GM04504 (cell line): ENCODE measurements around the gene AKAP13.

ENCODE experiments used
- DNase-seq: peaks from one replicate; pipeline ENCODE4 v3.0.0-alpha.2; 2012; ENCODE audit warnings: low read depth

Gene AKAP13

GRCh38 chr15:85741021-85741421, 360.6 kb downstream of the AKAP13 start:
- DNase-seq, result no peak

DNA sequence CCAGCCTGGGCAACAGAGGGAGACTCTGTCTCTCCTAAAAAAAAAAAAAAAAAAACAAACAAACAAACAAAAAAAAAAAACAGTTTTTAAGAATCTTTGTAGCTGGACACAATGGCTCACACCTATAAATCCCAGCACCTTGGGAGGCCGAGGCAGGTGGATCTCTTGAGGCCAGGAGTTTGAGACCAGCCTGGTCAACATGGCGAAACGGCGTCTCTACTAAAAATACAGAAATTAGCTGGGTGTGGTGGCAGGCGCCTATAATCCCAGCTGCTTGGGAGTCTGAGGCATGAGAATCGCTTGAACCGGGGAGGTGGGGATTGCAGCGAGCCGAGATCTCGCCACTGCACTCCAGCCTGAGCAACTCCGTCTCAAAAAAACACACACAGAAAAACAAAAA, 361.3 kb downstream of the AKAP13 start:
- no peak for DNase-seq

- DNase-seq, result no peak
These were observed 361.9 kb downstream of the AKAP13 start for GRCh38 chr15:85742186-85742821.

DNA sequence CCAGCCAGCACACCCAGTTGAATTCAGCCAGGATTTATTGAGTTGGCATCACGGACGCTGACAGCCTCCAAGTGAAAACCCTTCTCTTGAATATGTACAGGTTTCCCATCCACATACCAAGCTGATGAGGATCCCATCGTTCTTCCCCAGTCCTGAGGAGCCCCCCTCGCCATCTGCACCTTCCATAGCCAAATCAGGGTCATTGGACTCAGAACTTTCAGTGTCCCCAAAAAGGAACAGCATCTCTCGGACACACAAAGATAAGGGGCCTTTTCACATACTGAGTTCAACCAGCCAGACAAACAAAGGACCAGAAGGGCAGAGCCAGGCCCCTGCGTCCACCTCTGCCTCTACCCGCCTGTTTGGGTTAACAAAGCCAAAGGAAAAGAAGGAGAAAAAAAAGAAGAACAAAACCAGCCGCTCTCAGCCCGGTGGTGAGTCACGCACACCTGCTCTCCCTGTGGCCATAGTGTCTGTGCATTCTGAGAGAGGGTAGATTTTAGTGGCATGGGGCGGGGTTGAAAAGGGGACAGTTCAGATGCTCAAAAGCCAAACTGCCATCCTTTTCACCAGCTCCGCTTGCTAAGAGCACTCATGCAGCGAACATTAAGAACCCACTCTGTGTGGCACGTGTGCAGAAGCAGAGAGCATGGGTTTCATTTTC, 363.1 kb downstream of the AKAP13 start:
- DNase-seq, result no peak

GRCh38 chr15:85744579-85744978, 364.2 kb downstream of the AKAP13 start:
- DNase-seq, result no peak

DNA sequence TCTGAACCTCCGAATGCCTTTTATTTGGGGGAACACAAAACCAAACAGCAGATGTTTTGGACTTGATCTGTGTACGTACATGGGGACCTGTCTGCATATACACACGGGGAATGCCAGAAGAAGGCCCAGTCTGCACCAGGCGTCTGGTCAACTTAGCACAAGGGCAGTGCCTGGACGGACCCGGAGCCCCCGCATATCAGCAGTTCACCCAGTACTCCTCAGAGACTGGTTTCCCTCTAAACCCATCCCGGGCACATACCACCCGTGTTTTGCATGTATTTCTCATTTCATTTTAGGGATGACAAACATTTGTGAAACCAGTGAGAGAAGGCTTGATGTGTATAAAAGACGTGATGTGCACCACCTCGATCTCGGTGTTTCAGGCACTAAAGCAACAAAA, 364.6 kb downstream of the AKAP13 start:
- DNase-seq, result no peak

DNA sequence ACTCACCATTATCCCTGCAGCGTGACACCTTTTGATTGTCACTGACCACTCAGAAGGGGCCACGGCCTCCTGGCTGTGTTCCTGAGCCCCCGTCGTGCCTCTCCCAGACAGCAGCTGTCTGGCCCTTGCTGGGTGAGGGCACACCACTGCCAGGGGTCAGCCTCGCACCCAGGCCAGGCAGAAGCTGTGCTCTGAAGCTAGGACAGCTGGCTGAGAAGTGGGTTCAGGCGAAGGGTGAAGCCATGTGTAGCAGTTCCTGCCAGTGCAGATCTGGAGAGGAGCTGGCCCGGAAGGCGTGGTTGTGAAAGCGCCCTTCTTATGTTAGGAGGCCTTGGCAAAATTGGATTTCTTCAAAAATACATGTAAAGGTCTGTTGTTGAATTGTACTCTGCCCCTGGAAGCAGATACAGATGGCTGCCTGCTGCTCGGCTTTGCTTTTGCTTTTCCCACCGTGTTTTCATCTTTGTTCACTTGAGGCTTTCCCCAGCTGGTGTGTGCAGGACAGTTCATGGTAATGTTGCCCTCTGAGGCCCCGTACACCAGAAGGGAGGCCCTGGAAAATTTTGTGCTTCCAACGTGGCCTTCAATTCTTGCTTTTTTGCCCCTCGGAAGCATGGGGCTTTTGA, 365.2 kb downstream of the AKAP13 start:
- no peak for DNase-seq

GRCh38 chr15:85746641-85747040, 366.2 kb downstream of the AKAP13 start:
- no peak for DNase-seq

DNA sequence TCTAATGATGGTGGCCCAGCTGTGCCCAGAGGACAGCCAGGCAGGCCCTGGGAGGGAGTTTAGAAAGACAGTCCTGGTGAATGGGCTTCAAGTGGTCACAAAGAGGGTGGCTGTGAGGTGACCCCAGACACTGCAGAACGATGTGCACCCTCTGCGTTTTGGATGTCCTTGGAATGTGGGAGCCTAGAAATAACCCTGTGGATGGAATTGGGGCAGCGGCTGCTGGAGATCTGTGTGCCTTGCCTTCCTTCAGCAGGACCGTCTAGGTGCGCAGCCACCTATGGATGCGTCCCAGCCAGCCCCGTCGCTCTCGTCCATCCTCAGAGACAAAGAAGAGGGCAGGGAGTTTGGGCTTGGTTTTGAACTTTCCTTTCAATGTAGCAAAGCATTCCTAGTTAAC, 367.8 kb downstream of the AKAP13 start:
- DNase-seq, result no peak

- no peak for DNase-seq
These were observed 368.3 kb downstream of the AKAP13 start for GRCh38 chr15:85748729-85749128.

GRCh38 chr15:85749261-85750151, 369.1 kb downstream of the AKAP13 start:
- DNase-seq, result no peak

DNA sequence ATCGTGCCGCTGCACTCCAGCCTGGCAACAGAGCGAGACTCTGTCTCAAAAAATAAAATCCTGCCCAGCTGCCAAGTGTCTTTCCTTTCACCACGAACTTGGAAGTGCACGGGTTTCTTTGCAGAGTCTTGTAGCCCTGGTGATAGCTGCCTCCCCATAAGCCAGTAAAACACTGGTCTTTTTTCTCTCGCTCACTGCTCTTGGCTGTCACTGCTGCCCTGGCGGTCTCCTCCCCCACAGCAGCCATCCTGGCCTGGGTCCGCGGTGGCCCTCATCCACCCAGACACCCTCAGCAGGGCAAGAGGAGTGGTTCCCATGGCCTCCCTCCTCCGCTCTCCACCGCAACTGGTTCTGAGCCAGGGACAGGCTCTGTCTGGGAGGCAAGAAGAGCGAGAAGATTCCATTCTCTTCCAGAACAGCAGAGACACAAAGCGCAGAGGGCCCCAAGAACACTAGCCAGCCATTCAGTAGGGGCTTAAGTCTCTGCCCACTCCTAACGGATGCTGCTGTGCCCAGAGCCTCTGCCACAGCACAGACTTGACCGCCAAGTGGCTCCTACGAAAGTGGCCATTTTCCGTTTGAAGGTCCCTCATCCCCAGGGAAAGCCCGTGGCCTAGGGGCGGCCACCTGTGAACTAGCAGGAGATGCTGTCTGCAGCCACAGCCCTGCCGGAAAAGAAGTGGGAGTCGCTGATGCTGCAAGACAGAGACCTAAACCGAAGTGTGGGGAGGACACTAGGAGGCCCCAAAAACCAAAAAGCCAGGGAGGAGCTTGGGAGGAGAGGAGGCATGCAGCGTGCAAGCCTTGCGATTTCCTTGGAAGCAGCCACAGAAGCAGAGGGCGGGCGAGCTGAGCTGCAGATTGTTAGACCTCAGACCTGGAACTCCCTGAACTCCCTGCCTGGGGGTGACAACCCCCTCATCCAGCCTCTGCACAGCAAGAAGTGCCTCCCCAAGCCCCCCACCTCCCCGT, 370.2 kb downstream of the AKAP13 start:
- no peak for DNase-seq

DNA sequence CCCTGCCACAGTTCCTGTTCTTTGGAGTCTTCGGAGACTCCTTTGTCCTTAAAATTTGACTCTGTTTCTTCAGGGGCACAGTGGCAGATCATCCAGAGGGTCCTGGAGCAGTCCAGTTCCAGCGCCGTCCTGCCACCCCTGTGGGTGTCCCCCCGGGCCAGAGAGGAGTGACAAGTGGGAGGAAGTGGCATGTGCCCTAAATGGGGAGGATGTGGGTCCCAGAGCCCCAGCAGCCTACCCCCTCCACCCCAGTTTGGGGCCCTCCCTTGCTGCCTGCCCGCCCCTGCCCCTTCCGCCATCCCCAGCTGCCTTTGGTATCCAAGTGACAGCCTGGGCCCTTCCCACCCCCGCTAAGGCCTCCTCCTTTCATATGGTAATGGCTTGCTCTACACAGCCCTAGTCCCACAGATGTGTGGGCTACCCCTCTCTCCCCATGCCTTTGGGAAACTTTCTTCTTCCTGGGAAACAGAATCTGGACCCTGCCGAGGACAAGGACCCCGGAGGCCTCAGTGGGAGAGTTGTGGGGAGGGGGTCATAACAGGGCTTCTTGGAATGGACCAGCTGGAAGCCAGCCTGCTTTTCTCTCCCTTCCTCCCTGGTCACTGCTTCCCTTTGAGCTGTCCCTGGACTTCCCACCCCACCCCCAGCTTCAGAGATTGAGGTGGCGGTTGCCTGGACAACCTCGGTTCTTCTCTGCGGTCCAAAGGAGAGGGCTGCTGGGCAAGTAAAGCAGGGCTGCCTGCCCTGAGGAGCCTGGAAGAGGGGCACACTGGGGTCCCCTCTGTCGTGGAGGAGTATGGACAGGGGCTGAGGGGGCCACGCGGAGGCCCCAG, 371.1 kb downstream of the AKAP13 start:
- DNase-seq, result no peak

DNA sequence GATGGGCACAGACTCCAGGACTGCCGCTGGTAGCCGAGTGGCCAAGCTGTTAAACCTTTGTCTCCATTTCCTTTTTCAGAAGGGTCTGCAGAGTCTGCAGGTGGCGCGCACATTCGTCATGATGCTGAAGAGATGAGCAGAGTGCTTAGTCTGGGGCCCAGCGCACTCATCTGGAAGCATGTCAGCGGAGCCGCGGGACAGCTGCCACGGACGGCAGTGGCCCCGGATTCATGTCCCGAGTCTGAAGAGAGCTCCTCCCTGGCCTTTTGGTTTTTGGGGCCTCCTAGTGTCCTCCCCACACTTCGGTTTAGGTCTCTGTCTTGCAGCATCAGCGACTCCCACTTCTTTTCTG, 371.7 kb downstream of the AKAP13 start:
- DNase-seq, result no peak

DNA sequence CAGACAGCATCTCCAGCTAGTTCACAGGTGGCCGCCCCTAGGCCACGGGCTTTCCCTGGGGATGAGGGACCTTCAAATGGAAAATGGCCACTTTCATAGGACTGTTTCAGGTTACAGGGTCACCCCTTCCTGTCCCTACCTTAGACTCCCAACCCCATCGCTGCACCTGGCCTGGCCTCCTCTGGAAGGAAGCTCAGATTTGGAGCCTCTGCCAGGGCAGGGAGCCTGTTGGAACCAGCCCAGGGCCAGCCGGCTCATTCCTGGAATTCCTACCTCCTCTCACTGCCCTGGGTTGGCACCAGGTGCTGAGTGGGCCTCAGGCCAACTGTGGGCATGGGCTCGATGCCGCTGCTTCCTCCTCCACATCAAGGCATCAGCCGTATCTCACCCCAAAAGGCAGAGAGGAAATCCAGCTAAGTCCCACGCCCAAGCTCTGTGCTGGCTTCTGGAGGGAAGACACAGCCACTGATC, 372.1 kb downstream of the AKAP13 start:
- no peak for DNase-seq

DNA sequence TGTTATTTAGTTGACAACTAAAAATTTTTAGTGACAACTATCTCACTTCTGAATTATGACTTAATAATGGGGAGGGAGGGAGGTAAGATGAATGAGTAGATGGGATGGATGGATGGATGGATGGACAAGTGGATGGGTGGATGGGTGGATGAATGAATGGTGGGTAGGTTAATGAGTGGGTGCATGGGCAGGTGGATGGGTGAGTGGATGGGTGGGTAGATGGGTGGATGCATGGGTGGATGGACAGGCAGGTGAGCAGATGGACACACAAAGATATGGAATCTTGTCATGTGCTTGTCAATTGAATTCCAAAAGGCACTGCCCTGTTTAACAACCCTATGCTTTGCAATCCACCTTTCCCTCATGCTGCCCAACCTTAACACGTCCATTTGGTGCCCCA, 372.9 kb downstream of the AKAP13 start:
- DNase-seq, result no peak

GRCh38 chr15:85753791-85754452, 373.5 kb downstream of the AKAP13 start:
- DNase-seq, result no peak

- DNase-seq, result no peak
These were observed 374.6 kb downstream of the AKAP13 start for GRCh38 chr15:85754989-85755388.

DNA sequence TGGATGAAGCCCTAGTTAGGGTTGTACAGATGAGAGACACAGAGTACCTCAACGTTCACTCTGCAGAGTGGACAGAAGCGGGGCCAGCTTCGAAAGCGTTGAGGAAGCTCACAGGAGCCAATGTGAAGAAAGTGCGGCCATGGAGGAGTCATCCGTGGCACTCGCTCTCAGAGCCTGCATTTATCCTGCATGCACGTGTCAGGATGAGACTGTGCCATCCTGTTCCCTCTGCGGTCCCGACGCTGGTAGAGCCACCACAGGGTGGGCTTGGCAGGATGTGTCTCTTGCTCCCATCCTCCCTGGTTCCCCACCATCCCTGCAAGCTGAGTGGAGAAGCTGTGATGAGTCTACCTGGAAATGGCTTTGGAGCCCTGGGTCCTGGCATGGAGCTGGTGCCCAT, 375.1 kb downstream of the AKAP13 start:
- DNase-seq, result no peak

- no peak for DNase-seq
These were observed 375.5 kb downstream of the AKAP13 start for GRCh38 chr15:85755942-85756341.
